ENCODE data around the gene CNOT6. TPM values are rescaled to one million over a fixed set of nuclear protein-coding genes. Genes with fewer than 3 reads are reported as not detected.

CNOT6 gene
- total RNA-seq, 1 donor from 2014 or later = 41.7 TPM

DNA sequence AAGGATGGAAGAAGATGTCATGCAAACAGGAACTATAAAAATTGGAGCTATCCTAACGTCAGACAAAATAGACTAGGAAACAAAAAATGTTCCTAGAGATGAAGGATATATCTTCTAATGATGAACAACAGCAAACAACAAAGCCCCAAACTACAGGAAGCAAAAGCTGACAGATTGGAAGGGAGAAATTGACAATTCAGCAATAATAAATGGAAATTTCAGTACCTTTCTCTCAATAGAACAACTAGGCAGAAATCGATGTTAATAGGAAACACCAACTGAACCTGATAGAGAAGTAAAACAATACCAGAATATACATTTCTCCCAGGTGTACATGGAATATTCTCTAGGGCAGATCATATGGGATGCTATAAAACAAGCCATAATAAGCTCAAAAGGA is 89.6 kb downstream of the CNOT6 start:
- H3K4me3 ChIP-seq (ENCODE audit: insufficient read depth, low read depth, low read length) = no peak overlapping the region
- no peaks in the 10 kb centered on the region for H3K79me2 ChIP-seq (ENCODE audit: insufficient read depth, low read length)
- H3K4me1 ChIP-seq (ENCODE audit: insufficient read depth, low read length) = no peaks in the 10 kb centered on the region
- Mint-ChIP-seq H3K4me1 (ENCODE audit: low read depth, unreplicated experiment) (no peaks in the 10 kb centered on the region), H3K9me3 (ENCODE audit: unreplicated experiment) (peaks cover 2% of the 10 kb centered on the region), H3K36me3 (ENCODE audit: low read depth, unreplicated experiment) (no peaks in the 10 kb centered on the region), H3K4me3 (ENCODE audit: unreplicated experiment) (no peak overlapping the region), H3K27me3 (ENCODE audit: low read depth, unreplicated experiment) (peaks cover 18% of the 10 kb centered on the region), H3K27ac (ENCODE audit: unreplicated experiment) (no peak overlapping the region)
- peaks cover 1% of the 10 kb centered on the region for H3K27me3 ChIP-seq (ENCODE audit: insufficient read depth, low read length)
- H4K20me1 ChIP-seq (ENCODE audit: insufficient read depth, low read length) = no peaks in the 10 kb centered on the region
- H3K4me2 ChIP-seq (ENCODE audit: low read length) = no peak overlapping the region
- no peak overlapping the region for H3K27ac ChIP-seq (ENCODE audit: low read depth, low read length)
- H2AFZ ChIP-seq (ENCODE audit: low read depth, low read length) = no peak overlapping the region
- no peaks in the 10 kb centered on the region for H3K36me3 ChIP-seq (ENCODE audit: insufficient read depth, low read length)
- H3K9me3 ChIP-seq (ENCODE audit: insufficient read depth, low read depth, low read length) = no peaks in the 10 kb centered on the region
- TF ChIP-seq, protein P1, sequence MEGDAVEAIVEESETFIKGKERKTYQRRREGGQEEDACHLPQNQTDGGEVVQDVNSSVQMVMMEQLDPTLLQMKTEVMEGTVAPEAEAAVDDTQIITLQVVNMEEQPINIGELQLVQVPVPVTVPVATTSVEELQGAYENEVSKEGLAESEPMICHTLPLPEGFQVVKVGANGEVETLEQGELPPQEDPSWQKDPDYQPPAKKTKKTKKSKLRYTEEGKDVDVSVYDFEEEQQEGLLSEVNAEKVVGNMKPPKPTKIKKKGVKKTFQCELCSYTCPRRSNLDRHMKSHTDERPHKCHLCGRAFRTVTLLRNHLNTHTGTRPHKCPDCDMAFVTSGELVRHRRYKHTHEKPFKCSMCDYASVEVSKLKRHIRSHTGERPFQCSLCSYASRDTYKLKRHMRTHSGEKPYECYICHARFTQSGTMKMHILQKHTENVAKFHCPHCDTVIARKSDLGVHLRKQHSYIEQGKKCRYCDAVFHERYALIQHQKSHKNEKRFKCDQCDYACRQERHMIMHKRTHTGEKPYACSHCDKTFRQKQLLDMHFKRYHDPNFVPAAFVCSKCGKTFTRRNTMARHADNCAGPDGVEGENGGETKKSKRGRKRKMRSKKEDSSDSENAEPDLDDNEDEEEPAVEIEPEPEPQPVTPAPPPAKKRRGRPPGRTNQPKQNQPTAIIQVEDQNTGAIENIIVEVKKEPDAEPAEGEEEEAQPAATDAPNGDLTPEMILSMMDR (IDR thresholded peaks at IDR 0.05; ENCODE audit: insufficient read depth, low read depth, low read length) = no peak
- no peak for TF ChIP-seq EZH2 (IDR thresholded peaks at IDR 0.05; ENCODE audit: insufficient read depth, low read length)
- DNase-seq (ENCODE audit: low read depth) (no peak), FAIRE-seq (no peak)
- H3K9ac ChIP-seq (ENCODE audit: low read length) = no peak overlapping the region

DNA sequence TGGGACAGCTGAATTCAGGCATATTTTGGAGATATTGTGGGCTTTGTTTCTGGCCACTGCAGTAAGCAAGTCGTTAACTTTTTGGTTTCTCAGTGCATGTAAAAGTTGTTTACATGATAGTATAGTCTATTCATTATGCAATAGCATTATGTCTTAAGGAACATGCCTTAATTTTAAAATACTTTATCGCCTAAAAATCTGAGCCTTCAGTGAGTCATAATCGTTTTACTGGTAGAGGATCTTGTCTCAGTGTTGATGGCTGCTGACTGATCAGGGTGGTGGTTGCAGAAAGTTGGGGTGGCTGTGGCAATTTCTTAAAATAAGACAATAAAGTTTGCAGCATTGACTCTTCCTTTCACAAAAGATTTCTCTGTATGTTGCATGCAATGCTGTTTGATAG is 92.0 kb downstream of the CNOT6 start:
- H3K4me3 ChIP-seq (ENCODE audit: insufficient read depth, low read depth, low read length) = no peak overlapping the region
- H2AFZ ChIP-seq (ENCODE audit: low read depth, low read length) = no peak overlapping the region
- TF ChIP-seq EZH2 (IDR thresholded peaks at IDR 0.05; ENCODE audit: insufficient read depth, low read length) = no peak
- TF ChIP-seq, protein P1 (IDR thresholded peaks at IDR 0.05; ENCODE audit: insufficient read depth, low read depth, low read length) = no peak
- Mint-ChIP-seq H3K4me1 (ENCODE audit: low read depth, unreplicated experiment) (no peaks in the 10 kb centered on the region), H3K27ac (ENCODE audit: unreplicated experiment) (no peak overlapping the region), H3K9me3 (ENCODE audit: unreplicated experiment) (peaks cover 2% of the 10 kb centered on the region), H3K36me3 (ENCODE audit: low read depth, unreplicated experiment) (no peaks in the 10 kb centered on the region), H3K4me3 (ENCODE audit: unreplicated experiment) (no peak overlapping the region), H3K27me3 (ENCODE audit: low read depth, unreplicated experiment) (peaks cover 29% of the 10 kb centered on the region)
- FAIRE-seq = no peak
- no peaks in the 10 kb centered on the region for H4K20me1 ChIP-seq (ENCODE audit: insufficient read depth, low read length)
- H3K4me1 ChIP-seq (ENCODE audit: insufficient read depth, low read length) = peaks cover 3% of the 10 kb centered on the region
- H3K4me2 ChIP-seq (ENCODE audit: low read length) = no peak overlapping the region
- H3K27me3 ChIP-seq (ENCODE audit: insufficient read depth, low read length) = peaks cover 17% of the 10 kb centered on the region
- H3K27ac ChIP-seq (ENCODE audit: low read depth, low read length) = no peak overlapping the region
- no peaks in the 10 kb centered on the region for H3K9me3 ChIP-seq (ENCODE audit: insufficient read depth, low read depth, low read length)
- no peaks in the 10 kb centered on the region for H3K79me2 ChIP-seq (ENCODE audit: insufficient read depth, low read length)
- no peak overlapping the region for H3K9ac ChIP-seq (ENCODE audit: low read length)
- no peaks in the 10 kb centered on the region for H3K36me3 ChIP-seq (ENCODE audit: insufficient read depth, low read length)
- no peak for DNase-seq (ENCODE audit: low read depth)

DNA sequence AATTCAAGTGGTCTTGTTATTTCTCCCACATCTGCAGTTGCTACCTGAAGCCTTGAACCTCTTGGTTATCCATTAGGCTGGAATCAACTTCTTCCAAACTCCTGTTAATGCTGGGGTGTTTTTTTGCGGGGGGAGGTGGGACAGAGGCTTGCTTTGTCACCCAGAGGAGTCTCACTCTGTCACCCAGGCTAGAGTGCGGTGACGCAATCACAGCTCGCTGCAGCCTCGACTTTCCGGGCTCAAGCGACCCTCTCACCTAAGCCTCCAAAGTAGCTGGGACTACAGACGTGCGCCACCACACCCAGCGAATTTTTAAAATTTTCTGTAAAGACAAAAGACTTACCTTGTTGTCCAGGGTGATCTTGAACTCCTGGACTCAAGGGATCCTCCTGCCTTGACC is 92.7 kb downstream of the CNOT6 start:
- Mint-ChIP-seq H3K4me1 (ENCODE audit: low read depth, unreplicated experiment) (no peaks in the 10 kb centered on the region), H3K27ac (ENCODE audit: unreplicated experiment) (no peak overlapping the region), H3K4me3 (ENCODE audit: unreplicated experiment) (no peak overlapping the region), H3K36me3 (ENCODE audit: low read depth, unreplicated experiment) (no peaks in the 10 kb centered on the region), H3K27me3 (ENCODE audit: low read depth, unreplicated experiment) (peaks cover 30% of the 10 kb centered on the region), H3K9me3 (ENCODE audit: unreplicated experiment) (peaks cover 2% of the 10 kb centered on the region)
- FAIRE-seq = no peak
- Histone ChIP-seq H2AFZ (ENCODE audit: low read depth, low read length) (no peak overlapping the region), H3K27ac (ENCODE audit: low read depth, low read length) (no peak overlapping the region), H3K4me2 (ENCODE audit: low read length) (no peak overlapping the region), H3K27me3 (ENCODE audit: insufficient read depth, low read length) (peaks cover 19% of the 10 kb centered on the region), H3K4me1 (ENCODE audit: insufficient read depth, low read length) (peaks cover 5% of the 10 kb centered on the region), H3K9me3 (ENCODE audit: insufficient read depth, low read depth, low read length) (no peaks in the 10 kb centered on the region), H3K4me3 (ENCODE audit: insufficient read depth, low read depth, low read length) (no peak overlapping the region), H3K9ac (ENCODE audit: low read length) (no peak overlapping the region), H4K20me1 (ENCODE audit: insufficient read depth, low read length) (no peaks in the 10 kb centered on the region), H3K36me3 (ENCODE audit: insufficient read depth, low read length) (no peaks in the 10 kb centered on the region), H3K79me2 (ENCODE audit: insufficient read depth, low read length) (no peaks in the 10 kb centered on the region)
- TF ChIP-seq EZH2 (IDR thresholded peaks at IDR 0.05; ENCODE audit: insufficient read depth, low read length) = no peak
- TF ChIP-seq, protein P1 (IDR thresholded peaks at IDR 0.05; ENCODE audit: insufficient read depth, low read depth, low read length) = no peak
- no peak for DNase-seq (ENCODE audit: low read depth)
